ENCODE results near the gene EPS8.

EPS8 gene

DNA sequence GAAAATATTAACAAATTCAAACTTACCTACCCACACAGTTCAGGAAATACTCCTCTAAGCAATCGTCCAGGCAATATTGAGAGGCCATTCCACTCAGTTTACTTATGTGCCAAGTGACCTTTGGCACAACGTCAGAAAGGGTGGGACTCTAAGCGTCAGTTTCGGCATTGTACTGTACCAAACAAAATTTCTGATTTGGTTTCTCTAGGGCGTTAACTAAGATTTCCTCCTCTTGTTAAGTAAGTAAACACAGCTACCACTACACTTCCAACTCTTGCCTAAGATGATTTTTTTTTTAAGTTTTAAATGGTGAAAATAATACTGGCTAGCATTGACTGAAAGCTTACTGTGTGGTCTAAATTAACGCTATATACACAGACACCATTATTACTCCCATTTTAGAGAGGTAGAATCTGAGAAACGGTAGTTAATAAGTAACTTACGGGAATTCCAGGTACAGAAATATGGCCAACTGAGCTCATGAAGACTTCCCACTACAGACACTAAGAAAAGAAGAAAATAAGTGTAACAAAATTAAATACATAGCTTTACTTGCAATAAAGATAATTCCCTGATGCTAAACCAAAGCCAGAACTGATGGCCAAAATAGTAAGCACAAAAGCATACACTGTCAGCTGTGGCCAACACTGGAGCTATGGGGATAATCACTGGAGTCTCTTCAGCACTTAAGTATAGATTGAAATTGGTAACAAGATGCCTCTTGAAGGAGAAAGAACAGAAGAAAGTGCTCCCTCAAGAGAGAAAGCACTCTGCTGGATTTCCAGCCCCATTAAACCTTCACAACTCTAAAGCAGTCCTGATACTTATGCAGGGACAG, 76.1 kb downstream of the EPS8 start:
- peak in 1 of 3 experiments; percentile 55 for DNase-seq

DNA sequence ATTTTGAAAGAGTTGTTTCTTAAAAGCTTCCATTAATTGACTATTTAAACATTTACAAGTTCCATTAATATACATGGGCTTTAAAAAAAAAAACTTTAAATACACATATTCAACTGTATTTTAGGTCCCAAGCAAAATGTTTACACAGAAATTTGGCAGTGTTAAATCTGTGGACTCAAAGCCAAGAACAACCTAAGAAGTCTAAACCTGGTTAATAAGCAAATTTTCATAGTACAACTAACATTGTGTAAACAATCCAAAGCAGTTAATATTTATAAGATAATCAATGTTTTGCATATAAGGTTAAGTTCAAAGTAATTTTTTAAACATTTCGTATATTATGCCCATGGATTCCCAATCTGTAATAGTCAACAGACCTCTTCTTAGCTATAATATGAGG, 77.0 kb downstream of the EPS8 start:
- DNase-seq = no peak

DNA sequence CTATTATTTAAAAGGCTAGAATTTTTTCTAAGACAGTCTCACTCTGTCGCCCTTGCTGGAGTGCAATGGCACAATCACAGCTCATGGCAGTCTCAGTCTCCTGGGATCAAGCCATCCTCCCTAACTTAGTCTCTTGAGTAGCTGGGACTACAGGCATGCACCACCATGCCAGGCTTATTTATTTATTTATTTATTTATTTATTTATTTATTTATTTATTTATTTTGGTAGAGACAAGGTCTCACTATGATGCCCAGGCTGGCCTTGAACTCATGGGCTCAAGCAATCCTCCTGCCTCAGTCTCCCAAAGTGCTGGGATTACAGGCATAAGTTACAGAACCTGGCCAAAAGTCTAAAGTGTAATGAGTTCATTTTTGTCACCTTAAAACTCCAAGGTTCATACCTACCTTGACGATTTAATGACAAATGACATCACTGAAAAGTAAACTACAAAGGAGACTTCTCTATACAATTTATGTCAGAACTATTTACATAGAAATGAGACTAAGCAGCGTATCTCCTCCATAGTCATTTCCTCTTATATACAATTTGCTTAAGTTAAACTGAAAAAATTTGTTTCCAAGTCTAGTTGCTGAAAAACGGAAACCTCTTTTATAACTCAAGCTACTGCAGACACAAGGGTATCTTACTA, 78.2 kb downstream of the EPS8 start:
- DNase-seq = no peak

DNA sequence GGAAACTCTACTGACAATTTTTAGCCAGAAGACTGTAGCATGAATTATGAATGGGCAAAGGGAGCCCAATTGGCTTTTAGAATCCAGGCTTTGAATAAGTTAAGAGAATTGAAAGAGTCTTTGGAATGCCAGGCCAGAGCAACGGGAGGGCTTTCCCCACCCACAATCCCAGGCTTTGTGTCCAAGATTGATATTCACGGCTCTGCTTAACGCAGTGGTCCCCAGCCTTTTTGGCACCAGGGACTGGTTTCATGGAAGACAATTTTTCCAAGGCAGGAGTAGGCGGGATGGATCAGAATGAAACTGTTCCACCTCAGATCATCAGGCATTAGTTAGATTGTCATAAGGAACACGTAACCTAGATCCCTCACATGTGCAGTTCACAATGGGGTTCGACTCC, 79.6 kb downstream of the EPS8 start:
- DNase-seq = no peak

DNA sequence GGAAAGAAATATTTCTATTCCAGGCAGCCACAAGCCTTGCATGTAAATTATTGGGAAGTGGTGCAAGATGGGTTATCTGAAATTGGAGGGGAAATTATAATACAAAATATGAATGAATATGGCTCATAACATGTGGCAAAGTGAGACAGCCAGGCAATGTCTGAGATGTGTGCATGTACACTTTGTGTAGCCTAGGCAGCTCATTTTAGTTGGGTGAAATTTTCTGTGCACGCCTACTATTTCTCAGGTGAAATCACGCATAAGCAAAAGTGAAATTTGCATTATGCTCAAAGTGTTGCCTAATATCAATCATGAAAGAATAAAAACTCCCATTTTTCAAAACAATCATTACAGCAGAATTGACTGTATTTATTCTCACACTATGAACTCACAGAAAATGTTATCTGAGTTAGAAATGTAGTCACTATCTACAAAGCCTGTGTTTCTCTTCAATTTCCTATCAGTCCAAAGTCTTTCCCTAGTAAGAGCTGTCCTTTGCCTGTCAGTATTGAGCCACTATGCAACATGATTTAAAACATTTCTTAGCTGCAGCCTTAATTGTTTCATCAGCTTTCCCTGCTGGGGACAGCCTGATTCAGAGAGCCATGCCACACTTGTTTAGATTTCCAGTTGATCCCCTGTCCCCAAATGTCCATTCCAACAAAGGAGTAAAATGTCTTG, 80.7 kb downstream of the EPS8 start:
- no peak for DNase-seq

DNA sequence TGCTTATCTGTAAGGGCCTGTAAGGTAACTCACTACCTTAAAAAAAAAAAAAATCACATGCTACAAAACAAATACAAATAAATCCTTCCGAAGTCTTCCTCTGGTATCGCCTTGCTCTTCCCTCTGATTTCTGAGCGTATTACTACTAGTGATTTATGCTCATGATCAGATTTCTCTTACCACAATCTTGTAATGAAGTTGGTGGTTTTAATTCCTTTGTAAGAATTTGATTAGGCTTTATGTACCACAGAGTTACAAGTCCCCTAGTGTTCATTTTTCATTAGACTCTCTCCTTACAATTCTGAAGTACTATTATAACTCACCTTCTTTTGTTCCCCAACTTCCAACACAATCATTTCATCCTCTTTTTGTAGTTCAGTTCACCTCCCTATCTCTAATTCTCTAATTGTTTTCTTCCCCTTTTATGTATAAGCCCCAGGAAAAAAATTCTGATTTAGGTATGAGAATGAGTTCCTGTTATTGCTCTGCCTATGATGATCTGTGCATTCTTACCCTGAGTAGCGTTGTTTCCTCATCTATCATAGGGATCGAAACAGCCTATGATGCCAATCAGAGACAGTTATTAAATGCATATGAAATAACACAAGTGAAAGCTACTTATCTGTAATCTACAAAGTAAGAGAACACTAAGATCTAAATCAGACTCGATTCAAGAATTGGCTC, 81.5 kb downstream of the EPS8 start:
- DNase-seq = no peak

DNA sequence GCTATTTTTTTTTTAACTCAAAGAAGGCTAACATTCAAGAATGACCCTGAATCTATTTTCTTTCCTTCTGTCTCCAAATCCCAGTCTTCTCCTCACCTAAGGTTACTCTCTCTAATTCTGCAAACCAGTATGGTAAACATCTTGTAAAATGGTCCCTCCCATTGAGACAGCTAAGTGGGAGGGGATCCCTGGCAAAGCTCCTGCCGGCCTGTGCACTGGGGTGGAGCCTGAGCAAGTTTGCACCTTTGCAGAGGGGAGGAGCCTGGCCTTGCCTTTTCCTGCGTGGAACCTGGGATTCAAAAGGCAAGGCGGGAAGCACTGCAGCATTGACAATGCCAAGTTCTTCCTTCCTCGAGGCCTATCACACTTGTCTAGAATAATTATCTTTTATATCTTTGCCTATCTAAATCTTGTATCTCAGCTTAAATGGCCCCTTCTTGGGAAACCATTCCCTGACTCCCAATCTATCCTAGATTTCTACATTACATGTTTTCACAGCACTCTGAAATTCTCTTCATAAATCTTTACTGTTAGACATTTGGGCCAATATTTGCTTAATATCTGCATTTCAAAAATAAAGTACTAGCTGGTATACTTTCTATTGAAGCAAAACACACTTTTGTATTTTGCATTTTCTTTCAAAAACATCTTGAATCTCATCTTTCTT, 83.0 kb downstream of the EPS8 start:
- peak in 2 of 3 experiments; percentile 4 to 19 for DNase-seq

DNA sequence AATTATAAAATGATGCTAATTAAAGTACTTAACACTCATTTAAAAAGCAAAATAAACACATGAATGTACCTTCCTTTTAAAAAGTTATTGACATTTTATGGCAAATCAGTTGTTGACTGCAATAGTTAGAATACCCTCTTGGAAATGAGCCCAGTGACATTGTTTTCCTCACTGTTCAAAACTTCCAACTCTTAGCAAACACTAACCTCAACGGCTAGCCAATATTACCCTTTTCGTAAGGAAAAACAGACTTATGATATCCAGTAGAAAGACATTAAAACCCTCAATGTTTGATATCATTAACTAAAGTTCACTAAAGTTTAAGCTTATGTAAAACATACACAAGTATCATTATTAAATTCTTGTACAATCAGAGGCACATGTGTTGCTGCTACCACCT, 83.6 kb downstream of the EPS8 start:
- DNase-seq = no peak

DNA sequence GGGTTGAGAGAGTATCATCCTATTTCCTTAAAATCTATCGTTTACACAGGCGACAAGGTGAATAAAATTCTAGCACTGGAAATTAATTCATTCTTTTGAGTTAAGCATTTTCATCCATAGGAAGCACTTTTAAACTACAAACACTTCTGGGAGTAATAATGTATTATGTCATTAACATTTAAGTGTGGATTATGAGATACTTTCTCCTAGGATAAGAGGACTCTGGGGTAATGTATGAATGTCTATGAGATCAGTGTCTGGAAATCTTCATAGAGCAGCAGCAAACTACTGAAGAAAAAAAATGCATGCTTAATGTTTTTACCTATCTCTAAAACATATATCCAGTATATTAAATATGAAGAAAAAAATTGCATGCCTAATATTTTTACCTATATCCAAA, 86.9 kb downstream of the EPS8 start:
- DNase-seq = no peak

DNA sequence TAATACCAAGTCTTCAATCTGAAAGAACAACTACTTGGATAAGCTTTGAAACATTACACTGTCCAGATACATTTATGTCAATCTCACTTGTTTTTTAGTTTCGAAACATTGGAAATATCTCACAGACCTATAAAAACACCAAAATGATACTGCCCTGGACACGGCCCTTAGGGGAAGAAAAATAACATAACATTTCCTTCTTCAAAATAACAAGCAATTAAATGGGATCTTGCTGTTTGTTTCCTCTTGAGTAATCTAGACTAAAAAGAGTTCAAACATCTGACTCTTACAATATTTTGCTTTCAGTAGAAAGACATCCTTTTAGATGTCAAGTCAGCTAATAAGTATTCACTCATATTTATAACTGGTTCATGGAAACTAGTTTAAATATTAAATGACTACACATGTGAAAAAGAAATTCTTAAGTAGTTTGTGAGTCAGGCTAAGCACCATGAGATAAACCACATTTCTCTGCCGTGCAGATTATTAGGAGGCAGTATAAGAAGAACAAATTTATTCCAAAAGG, 87.5 kb downstream of the EPS8 start:
- DNase-seq = no peak

DNA sequence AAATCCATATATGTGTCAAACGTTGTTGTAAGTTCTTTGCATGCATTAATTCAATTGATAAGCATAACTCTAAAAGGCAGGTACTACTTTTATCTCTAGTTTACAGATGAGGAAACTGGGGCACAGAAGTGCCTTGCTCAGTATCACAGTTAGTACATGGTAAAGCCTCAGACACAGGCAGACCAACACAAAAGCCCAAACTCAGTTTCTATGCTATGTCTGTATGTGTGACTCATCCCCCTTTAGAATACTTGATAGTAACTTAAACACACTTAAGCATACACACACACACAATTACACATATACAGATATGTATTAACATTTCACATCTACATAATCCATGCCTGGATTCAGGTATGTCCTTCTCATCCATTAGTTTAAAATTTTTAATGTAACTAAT, 88.0 kb downstream of the EPS8 start:
- DNase-seq = no peak

DNA sequence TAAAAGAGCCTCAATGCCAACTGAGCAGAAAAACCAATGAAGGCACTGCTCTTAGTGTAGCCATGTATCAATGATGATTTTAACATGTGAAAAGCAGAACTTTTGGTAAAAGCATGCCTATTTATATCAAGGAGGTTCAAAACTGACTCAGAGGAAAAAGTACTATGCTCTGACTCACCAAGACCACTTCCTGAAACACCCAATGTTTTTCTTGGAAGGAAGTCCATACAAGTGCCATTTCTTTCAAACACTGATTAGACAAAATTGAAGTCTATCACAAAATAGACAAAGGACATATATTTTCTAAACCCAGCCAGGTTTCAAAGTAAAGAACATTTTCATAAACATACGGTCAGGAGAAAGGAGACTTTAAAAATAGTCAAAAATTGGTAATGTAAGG, 88.6 kb downstream of the EPS8 start:
- DNase-seq = no peak

DNA sequence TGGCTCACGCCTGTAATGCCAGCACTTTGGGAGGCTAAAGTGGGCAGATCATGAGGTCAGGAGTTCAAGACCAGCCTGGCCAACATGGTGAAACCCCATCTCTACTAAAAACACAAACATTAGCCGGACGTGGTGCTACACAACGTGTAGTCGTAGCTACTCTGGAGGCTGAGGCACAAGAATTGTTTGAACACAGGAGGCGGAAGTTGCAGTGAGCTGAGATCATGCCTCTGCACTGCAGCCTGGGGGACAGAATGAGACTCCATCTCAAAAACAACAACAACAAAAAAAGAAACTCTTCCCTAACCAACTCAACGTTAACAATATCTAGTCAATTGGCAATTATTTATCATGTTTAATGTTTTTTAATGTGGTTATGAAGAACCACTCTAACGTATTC, 89.3 kb downstream of the EPS8 start:
- DNase-seq = no peak

DNA sequence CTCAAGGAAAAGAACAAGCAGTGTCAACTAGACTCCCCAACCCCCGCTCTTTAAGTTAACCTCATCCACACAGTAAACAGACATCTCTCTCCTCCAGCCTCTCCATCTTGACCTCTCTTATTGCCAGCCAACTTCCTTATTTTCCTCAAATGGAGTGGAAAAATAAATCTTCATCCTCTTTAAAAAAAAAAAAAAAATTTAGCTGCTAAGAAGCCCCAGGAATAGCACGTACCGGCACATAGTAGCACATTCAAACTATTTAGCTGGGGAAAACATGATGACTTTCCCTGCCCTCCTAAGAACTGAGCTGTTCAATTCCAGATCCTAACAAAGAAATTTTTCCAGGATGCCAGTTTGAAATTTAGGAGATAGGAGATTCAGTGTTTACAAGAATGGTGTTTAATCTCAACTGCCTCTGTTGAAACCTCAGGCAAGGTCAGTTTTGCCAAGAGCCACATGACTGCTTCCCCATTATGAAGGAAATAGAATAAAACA, 90.8 kb downstream of the EPS8 start:
- DNase-seq = peak in 1 of 3 experiments; percentile 9

DNA sequence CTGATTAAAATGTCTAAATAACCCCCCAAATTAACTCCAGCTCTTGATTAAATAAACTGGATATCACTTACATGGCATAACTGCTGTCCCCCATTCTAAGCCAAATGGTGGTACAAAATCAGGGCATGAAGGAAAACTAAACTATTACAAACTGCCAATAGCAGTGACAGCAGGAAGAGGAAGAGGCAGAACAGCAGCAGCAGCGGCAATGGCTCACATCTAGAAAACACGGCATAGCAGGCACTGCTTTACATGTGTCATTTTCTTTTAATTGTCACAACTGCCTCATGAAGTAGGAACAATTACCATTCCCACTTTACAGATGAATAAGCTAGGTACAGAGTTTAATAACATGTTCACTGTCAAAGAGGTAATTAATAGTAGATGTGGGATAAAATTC, 92.0 kb downstream of the EPS8 start:
- peak in 1 of 3 experiments; percentile 36 for DNase-seq

DNA sequence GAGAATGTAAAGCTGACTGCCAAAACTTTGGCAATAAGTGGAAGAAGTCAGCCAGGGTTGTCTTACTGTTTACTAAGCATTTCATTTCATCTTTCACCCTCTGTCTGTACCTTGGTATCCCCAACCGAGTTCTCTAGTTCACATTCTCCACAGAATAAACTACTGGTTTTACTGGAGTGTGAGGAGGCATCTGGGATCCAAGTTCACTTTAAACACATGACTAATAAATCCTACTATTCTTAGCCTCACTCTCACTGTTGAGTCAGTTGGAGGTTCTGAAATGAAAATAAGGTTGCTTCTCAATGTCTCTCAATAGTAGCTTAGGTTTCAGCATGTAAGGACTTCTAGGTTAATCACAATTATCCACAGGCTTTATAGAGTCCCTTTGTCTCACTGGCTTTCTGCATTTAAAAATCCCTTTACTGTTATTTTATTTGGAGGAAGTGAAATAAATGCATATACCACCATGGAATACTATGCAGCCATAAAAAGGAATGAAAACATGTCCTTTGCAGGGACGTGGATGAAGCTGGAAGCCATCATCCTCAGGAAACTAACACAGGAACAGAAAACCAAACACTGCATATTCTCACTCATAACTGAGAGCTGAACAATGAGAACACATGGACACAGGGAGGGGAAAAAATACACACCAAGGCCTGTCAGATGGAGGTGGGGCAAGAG, 95.8 kb downstream of the EPS8 start:
- no peak for DNase-seq

DNA sequence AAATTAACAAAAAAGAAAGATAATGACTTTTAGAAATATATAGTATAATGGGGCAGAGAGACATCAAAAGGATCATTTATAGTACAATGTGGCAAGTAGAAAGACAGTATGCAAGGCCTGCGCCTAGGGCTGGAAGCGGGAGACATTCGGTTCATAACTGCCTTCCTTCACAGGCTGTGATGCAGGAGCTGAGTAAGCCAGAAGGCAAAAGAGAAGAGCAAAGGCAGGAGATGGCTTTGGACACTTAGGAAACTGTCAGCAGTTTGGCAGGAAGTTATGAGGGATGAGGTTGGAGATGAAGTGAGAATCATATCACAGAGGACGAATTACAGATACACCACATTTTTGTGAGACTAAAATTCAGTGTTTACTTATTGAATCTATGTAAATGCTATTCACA, 97.8 kb downstream of the EPS8 start:
- DNase-seq = no peak

DNA sequence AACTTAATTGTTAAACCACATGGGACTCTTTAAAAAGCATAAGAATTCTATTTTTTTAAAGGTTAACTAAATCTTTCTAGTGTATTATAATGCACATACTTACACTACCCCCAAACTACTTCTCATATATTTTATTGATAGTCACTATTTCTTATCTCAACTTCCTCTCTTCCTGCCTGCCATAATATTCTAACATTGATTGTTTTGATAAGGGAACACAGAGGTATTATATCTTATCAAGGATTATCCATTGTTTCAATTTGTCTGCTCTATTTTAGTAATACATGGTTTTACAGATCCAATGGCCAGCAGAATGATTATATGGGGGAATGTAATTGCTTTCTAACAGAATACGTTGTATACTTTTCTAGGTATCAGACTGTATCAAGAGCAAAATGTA, 98.9 kb downstream of the EPS8 start:
- no peak for DNase-seq

DNA sequence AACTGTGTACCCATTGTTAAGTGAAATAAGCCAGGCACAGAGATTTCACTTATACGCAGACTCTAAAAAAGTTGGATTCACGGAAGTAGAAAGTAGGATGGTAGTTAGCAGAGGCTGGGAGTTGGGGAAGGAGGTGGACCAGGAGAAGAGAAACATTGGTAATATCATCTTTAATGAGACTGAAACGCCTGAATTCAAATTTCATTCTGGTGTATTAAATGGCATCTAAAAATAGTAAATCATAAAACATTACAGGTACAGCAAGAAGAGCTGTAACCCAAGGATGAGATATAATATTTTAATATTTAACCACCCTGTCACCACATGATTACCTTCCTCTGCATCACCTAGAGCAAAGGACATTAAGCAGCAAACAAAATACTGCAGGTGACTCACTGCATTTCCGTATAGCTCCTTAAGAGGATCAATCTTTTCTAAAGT, 99.4 kb downstream of the EPS8 start:
- no peak for DNase-seq

DNA sequence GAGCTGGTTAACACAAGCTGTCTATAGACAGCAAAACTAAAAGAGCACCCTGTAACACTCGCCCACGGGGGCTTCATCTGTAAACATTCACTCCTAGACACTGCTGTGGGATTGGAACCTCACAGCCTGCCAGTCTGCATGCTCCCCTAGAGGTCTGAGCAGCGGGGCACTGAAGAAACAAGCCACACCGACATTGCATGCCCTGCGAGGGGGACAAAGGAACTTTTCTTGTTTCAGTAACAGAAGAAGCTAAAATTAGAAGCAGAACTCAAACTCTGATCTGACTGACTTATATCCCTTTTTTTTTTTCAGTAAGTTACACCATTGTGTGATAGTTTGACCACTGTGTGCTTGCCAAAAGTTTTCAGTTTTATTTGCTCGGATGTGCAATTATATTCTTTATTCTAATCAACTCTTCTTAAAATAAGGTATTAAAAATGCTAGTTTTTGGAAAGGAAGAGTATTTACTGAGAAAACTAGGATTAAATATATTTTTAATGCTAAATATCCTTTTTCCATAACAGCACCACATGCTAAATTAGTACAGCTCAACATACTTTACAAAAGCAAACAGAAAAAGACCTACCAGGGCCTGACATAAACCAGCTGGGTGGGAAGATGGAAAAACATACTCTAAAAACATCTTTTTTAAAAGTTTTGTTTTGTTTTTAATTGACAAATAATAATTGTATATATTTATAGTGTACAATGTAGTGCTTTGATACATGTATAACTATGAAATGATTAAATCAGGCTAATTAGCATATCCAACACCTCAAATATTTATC, 100.2 kb downstream of the EPS8 start:
- DNase-seq = no peak

DNA sequence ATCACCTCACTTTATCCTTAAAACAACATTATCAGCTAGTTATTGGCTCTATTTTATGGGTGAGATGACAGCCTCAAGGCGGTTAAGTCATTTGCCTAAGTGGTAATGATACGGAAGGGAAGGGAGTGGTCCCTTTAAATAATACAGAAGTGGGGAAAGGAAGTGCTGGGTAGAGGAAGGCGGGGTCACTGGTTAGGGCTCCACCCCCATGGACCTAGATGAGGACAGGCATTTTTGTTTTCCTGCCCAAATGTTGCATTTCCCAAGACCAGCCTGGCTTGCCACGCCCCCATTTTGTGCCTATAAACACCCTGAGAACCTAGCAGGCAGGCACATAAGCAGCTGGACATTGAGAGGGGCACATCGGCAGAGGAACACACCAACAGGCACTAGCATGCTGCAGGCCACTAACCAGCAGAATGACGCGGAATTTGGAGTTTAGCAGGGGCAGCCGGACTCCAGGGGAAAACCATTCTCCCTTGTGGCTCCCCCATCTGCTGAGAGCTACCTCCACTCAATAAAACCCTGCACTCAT, 100.9 kb downstream of the EPS8 start:
- DNase-seq = no peak
